HepG2 (cell line): Measurements from ENCODE around the gene ZNF714. TPM values are rescaled to one million over a fixed set of nuclear protein-coding genes. Genes with fewer than 3 reads are reported as not detected.

Experiments used
- BCLAF1 ChIP-seq: fragments of 450-650 bp; IDR thresholded peaks from 2 replicates; pipeline ENCODE4 v1.6.1; 2017; ENCODE audit warnings: mild to moderate bottlenecking
- CSRNP2 ChIP-seq: sonication (generic); formaldehyde crosslinking; conservative IDR thresholded peaks from 2 replicates; pipeline ENCODE4 v1.8.0; 2022; ENCODE audit warnings: low read depth, missing genetic modification reagents
- GABPB1 ChIP-seq: IDR thresholded peaks from 2 replicates; pipeline ENCODE4 v1.6.1; 2016; ENCODE audit warnings: mild to moderate bottlenecking, missing genetic modification reagents, moderate library complexity, missing compliant biosample characterization
- GFI1 ChIP-seq: sonication (generic); formaldehyde crosslinking; IDR thresholded peaks from 2 replicates; pipeline ENCODE4 v1.5.0; 2020; ENCODE audit warnings: missing genetic modification reagents, mild to moderate bottlenecking, borderline replicate concordance
- KAT8 ChIP-seq: IDR thresholded peaks from 2 replicates; pipeline ENCODE4 v1.6.1; 2016; ENCODE audit warnings: missing genetic modification reagents, missing compliant biosample characterization
- MTA1 ChIP-seq: sonication (generic); formaldehyde crosslinking; IDR thresholded peaks from 2 replicates; pipeline ENCODE4 v1.4.0; 2020; ENCODE audit warnings: missing genetic modification reagents, mild to moderate bottlenecking, borderline replicate concordance
- POLR2AphosphoS2 ChIP-seq: IDR thresholded peaks from 2 replicates; pipeline ENCODE4 v1.6.1; 2011; ENCODE audit warnings: low read depth, low read length, improper control_type of control experiment
- SAFB2 ChIP-seq: sonication (generic); formaldehyde crosslinking; IDR thresholded peaks from 2 replicates; pipeline ENCODE4 v1.5.1; 2020; ENCODE audit warnings: missing genetic modification reagents, low read depth, mild to moderate bottlenecking, borderline replicate concordance
- SNAPC2 ChIP-seq: sonication (generic); formaldehyde crosslinking; IDR thresholded peaks from 2 replicates; pipeline ENCODE4 v1.8.1; 2022; ENCODE audit warnings: mild to moderate bottlenecking, missing genetic modification reagents
- TCF7 ChIP-seq: sonication (generic); IDR thresholded peaks from 2 replicates; pipeline ENCODE4 v1.6.1; 2016; ENCODE audit warnings: antibody characterized with exemption, low read depth
- THRA ChIP-seq: sonication (generic); formaldehyde crosslinking; IDR thresholded peaks from 2 replicates; pipeline ENCODE4 v1.4.0; 2020; ENCODE audit warnings: missing genetic modification reagents, borderline replicate concordance
- ZBTB33 ChIP-seq: sonication (generic); formaldehyde crosslinking; IDR thresholded peaks from 2 replicates; pipeline ENCODE4 v1.4.0; 2020; ENCODE audit warnings: missing genetic modification reagents
- ZBTB39 ChIP-seq: sonication (generic); formaldehyde crosslinking; IDR thresholded peaks from 2 replicates; pipeline ENCODE4 v1.5.0; 2020; ENCODE audit warnings: missing genetic modification reagents
- ZFX ChIP-seq: sonication (generic); formaldehyde crosslinking; IDR thresholded peaks from 2 replicates; pipeline ENCODE4 v1.4.0; 2020; ENCODE audit warnings: mild to moderate bottlenecking, low read depth, missing genetic modification reagents, moderate library complexity
- ZNF121 ChIP-seq: sonication (generic); formaldehyde crosslinking; IDR thresholded peaks from 2 replicates; pipeline ENCODE4 v1.5.0; 2020; ENCODE audit warnings: mild to moderate bottlenecking, missing genetic modification reagents
- ZNF674 ChIP-seq: sonication (generic); formaldehyde crosslinking; IDR thresholded peaks from 2 replicates; pipeline ENCODE4 v1.5.0; 2020; ENCODE audit warnings: low read depth, mild to moderate bottlenecking, missing genetic modification reagents
- ZNF709 ChIP-seq: sonication (generic); formaldehyde crosslinking; IDR thresholded peaks from 2 replicates; pipeline ENCODE4 v1.5.0; 2020; ENCODE audit warnings: mild to moderate bottlenecking, missing genetic modification reagents
- ZNF83 ChIP-seq: sonication (generic); formaldehyde crosslinking; IDR thresholded peaks from 2 replicates; pipeline ENCODE4 v1.4.0; 2020; ENCODE audit warnings: missing genetic modification reagents, mild to moderate bottlenecking, borderline replicate concordance
- ZNF891 ChIP-seq: sonication (generic); formaldehyde crosslinking; IDR thresholded peaks from 2 replicates; pipeline ENCODE4 v1.5.0; 2020; ENCODE audit warnings: mild to moderate bottlenecking, missing genetic modification reagents
- polyA plus RNA-seq, 8 experiments: library from polyadenylated mRNA; depleted of rRNA in 3 of 8; stranded (reverse) in 7 of 8; unstranded in 1 of 8; fragments of >200 nt; fragmentation: Illumina TruSeq in 4 of 8; extraction: Trizol in 4 of 8; gene quantifications; 2 replicates each; pipeline versions ENCODE4 v1.2.1 to v1.2.3, GENCODE V29; 2011 to 2016; ENCODE audit warnings: low read depth in 4 of 8, missing spikeins in 1 of 8, mixed read lengths in 1 of 8; ENCODE audit not compliant: insufficient read depth in 1 of 8
- total RNA-seq, 5 experiments: library from RNA; depleted of rRNA; stranded (reverse); fragments of >200 nt; fragmentation: Illumina TruSeq; extraction: Trizol; gene quantifications; 2 replicates each; pipeline ENCODE4 v1.2.3, GENCODE V29; 2016; ENCODE audit warnings: low read depth in 1 of 5

ZNF714 gene
- total and polyA plus RNA-seq, 2 of the 13 experiments (the other 11 are each of a cell fraction or from before 2014, with no cell fraction given): 6.7 to 27.8 TPM

GRCh38 chr19:21082011-21082975 lies at the start of gene ZNF714 (continued):
- TF ChIP-seq SNAPC2 (CRISPR knock-in tag) (no peak), KAT8 (CRISPR knock-in tag) (peak; percentile 79), ZBTB39 (CRISPR knock-in tag) (no peak), SAFB2 (no peak), ZNF709 (CRISPR knock-in tag) (no peak), ZFX (peak; percentile 95), MTA1 (no peak), TCF7 (no peak), GABPB1 (CRISPR knock-in tag) (peak; percentile 56; the same call in 1 of the 2 replicates), ZNF83 (CRISPR knock-in tag) (no peak), POLR2AphosphoS2 (no peak), GFI1 (no peak), ZNF891 (CRISPR knock-in tag) (no peak), CSRNP2 (no peak), BCLAF1 (no peak), ZNF674 (CRISPR knock-in tag) (no peak), ZNF121 (CRISPR knock-in tag) (no peak), ZBTB33 (no peak), THRA (no peak)
